PC-3 (cell line): ENCODE data around the gene KCNK13.

Source experiments
- CTCF ChIP-seq: fragments of 300-600 bp; sonication (generic); conservative IDR thresholded peaks from 2 replicates; pipeline ENCODE4 v1.5.1; 2017; ENCODE audit warnings: antibody characterized with exemption, low read depth, mild to moderate bottlenecking, low read length
- EZH2 ChIP-seq: fragments of 300-600 bp; sonication (generic); IDR thresholded peaks from one replicate; pipeline ENCODE4 v1.6.1; 2017; ENCODE audit warnings: antibody characterized with exemption, mild to moderate bottlenecking, low read length; ENCODE audit not compliant: unreplicated experiment
- EZH2phosphoT487 ChIP-seq: fragments of 300-600 bp; sonication (generic); IDR thresholded peaks from 2 replicates; pipeline ENCODE4 v1.6.1; 2018; ENCODE audit warnings: mild to moderate bottlenecking, antibody characterized with exemption, low read length, borderline replicate concordance

GRCh38 chr14:90140956-90141316 lies 79.1 kb downstream of the KCNK13 start:
- TF ChIP-seq CTCF (no peak), EZH2 (no peak), EZH2phosphoT487 (no peak)
